ENCODE results near the gene RAD51. TPM values are rescaled to one million over a fixed set of nuclear protein-coding genes. Genes with fewer than 3 reads are reported as not detected.

RAD51 gene
- total RNA-seq, 1 donor from 2014 or later = 9.3 TPM

DNA sequence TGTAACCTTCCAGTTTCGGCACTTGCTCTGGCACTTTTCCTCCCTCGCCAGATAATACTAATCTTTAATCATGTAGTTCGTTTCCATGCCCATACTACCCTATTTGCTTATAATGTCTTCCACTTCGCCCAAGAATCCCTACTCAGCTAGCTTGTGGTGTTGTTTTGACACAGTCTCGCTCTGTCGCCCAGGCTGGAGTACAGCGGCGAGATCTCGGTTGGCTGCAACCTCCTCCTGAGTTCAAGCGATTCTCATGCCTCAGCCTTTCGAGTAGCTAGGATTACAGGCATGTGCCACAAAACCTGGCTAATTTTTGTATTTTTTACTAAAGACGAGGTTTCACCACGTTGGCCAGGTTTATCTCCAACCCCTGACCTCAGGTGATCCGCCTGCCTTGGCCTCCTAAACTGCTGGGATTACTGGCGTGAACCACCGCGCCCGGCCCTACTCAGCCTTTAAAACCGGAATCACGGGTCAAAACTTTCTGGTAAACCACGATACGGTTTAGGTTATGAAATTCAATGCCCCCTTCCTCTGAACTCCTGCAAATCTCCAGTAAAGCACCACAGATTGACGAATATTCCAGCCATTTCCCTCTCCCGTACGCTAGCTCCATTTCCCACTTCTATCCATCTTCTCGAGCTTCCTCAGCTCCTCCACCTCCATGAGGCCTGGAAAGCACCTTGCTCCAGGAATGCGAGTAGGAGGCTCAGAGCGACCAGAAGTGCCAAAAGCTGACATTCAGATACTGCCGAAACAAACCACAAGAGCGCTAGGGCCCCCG, 878 bp upstream of the RAD51 start:
- H3K9me3 Mint-ChIP-seq = no peaks in the 10 kb centered on the region
- no peak for DNase-seq (ENCODE audit: low spot score in 2 of 2, unreplicated experiment in 2 of 2)
- TF ChIP-seq, protein P1, sequence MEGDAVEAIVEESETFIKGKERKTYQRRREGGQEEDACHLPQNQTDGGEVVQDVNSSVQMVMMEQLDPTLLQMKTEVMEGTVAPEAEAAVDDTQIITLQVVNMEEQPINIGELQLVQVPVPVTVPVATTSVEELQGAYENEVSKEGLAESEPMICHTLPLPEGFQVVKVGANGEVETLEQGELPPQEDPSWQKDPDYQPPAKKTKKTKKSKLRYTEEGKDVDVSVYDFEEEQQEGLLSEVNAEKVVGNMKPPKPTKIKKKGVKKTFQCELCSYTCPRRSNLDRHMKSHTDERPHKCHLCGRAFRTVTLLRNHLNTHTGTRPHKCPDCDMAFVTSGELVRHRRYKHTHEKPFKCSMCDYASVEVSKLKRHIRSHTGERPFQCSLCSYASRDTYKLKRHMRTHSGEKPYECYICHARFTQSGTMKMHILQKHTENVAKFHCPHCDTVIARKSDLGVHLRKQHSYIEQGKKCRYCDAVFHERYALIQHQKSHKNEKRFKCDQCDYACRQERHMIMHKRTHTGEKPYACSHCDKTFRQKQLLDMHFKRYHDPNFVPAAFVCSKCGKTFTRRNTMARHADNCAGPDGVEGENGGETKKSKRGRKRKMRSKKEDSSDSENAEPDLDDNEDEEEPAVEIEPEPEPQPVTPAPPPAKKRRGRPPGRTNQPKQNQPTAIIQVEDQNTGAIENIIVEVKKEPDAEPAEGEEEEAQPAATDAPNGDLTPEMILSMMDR (IDR thresholded peaks at IDR 0.05; ENCODE audit: unreplicated experiment) = no peak
- H3K27me3 Mint-ChIP-seq (ENCODE audit: low read depth) = no peaks in the 10 kb centered on the region
- H3K36me3 Mint-ChIP-seq = no peaks in the 10 kb centered on the region
- peak overlapping the region; percentile 92 for H3K4me3 Mint-ChIP-seq
- H3K27ac Mint-ChIP-seq = peak overlapping the region; percentile 95
- H3K4me1 Mint-ChIP-seq = peaks cover 14% of the 10 kb centered on the region

DNA sequence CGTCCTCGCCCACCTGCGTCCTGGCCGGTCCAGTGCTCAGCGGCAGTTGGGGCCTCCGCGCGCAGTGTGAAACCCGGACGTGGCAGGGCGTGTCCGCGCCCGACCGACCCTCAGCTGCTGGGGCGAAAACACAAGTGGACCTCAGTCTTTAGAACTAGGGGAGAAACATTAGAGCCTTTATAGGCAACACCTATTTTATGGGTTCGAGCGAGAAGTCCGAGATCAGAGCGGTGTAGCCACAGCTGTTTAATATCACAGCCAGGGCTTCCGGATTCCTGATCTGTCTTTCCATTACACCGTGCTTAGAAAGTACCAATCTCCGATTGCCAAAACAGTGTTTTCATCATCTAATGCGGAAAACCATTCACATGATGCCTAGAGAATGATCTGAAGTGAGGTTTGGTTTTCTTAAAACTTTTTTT, 506 bp downstream of the RAD51 start:
- H3K4me1 Mint-ChIP-seq = peaks cover 14% of the 10 kb centered on the region
- no peaks in the 10 kb centered on the region for H3K27me3 Mint-ChIP-seq (ENCODE audit: low read depth)
- TF ChIP-seq, protein P1 (IDR thresholded peaks at IDR 0.05; ENCODE audit: unreplicated experiment) = no peak
- no peaks in the 10 kb centered on the region for H3K9me3 Mint-ChIP-seq
- peak overlapping the region; percentile 92 for H3K4me3 Mint-ChIP-seq
- no peaks in the 10 kb centered on the region for H3K36me3 Mint-ChIP-seq
- peak overlapping the region; percentile 95 for H3K27ac Mint-ChIP-seq
- no peak for DNase-seq (ENCODE audit: low spot score in 2 of 2, unreplicated experiment in 2 of 2)

- peak overlapping the region; percentile 92 for H3K4me3 Mint-ChIP-seq
- no peak overlapping the region for H3K27ac Mint-ChIP-seq
- TF ChIP-seq, protein P1 (IDR thresholded peaks at IDR 0.05; ENCODE audit: unreplicated experiment) = no peak
- no peaks in the 10 kb centered on the region for H3K36me3 Mint-ChIP-seq
- peaks cover 14% of the 10 kb centered on the region for H3K4me1 Mint-ChIP-seq
- no peaks in the 10 kb centered on the region for H3K27me3 Mint-ChIP-seq (ENCODE audit: low read depth)
- no peaks in the 10 kb centered on the region for H3K9me3 Mint-ChIP-seq
- no peak for DNase-seq (ENCODE audit: low spot score in 2 of 2, unreplicated experiment in 2 of 2)
These were observed 1.3 kb downstream of the RAD51 start for GRCh38 chr15:40696228-40696627.

DNA sequence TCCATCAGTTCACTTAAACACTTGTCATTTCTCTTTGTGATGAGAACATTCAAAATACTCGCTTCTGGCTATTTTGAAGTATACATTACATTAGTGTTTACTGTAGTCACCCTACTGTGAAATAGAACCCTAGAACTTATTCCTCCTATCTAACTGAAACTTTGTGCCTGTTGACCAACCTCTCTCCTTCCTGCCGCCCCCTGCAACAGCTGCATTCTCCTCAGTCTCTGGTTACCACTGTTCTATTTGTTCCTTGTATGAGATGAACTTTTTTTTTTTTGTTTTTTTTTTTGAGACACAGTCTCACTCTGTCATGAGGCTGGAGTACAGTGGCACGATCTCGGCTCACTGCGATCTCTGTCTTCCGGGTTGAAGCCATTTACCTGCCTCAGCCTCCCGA, 2.9 kb downstream of the RAD51 start:
- Mint-ChIP-seq H3K27ac (no peak overlapping the region), H3K4me3 (no peak overlapping the region), H3K36me3 (peaks cover 3% of the 10 kb centered on the region), H3K4me1 (peaks cover 14% of the 10 kb centered on the region), H3K27me3 (ENCODE audit: low read depth) (no peaks in the 10 kb centered on the region), H3K9me3 (no peaks in the 10 kb centered on the region)
- TF ChIP-seq, protein P1 (IDR thresholded peaks at IDR 0.05; ENCODE audit: unreplicated experiment) = no peak
- no peak for DNase-seq (ENCODE audit: low spot score in 2 of 2, unreplicated experiment in 2 of 2)

DNA sequence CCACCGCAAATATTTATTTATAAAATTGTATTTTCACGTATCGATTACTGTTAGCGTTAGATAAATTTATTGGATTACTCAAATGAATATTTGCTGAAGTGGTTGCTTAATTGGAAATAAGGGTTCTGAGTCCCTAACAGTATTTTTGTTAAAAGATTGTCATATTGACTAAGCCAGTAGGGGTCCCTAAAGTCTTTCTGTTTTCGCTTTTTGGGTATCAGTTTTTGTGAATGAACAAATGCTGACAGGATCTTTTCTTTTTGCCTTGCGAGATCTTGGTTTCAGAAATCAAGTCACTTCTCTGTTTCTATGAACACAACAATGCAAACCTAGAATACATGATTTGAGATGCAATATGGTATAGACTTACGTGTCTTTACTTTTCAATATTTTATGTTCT, 7.1 kb downstream of the RAD51 start:
- no peak overlapping the region for H3K4me3 Mint-ChIP-seq
- no peaks in the 10 kb centered on the region for H3K4me1 Mint-ChIP-seq
- H3K36me3 Mint-ChIP-seq = peaks cover 3% of the 10 kb centered on the region
- H3K9me3 Mint-ChIP-seq = no peaks in the 10 kb centered on the region
- H3K27ac Mint-ChIP-seq = no peak overlapping the region
- H3K27me3 Mint-ChIP-seq (ENCODE audit: low read depth) = no peaks in the 10 kb centered on the region
- DNase-seq (ENCODE audit: low spot score in 2 of 2, unreplicated experiment in 2 of 2) = no peak
- TF ChIP-seq, protein P1 (IDR thresholded peaks at IDR 0.05; ENCODE audit: unreplicated experiment) = peak; percentile 42
